Astrocyte (in vitro differentiated cells and primary cell): ENCODE results near the gene OSBP. TPM values are rescaled to one million over a fixed set of nuclear protein-coding genes. Genes with fewer than 3 reads are reported as not detected.

ENCODE experiments used
- DNase-seq: peaks from one replicate; pipeline ENCODE4 v3.0.0-alpha.2; 2010; ENCODE audit warnings: low read depth
- FAIRE-seq: peaks from 2 replicates; lab custom pipeline; 2011; peaks lifted over from hg19 to GRCh38; lab: Jason Lieb, UNC
- H2AFZ ChIP-seq: 2 replicates; pipeline ENCODE4 v1.6.0; 2012; ENCODE audit warnings: low read depth, low read length, inconsistent platforms
- H3K27ac ChIP-seq: 2 replicates; pipeline ENCODE4 v1.5.1; 2011; ENCODE audit warnings: low read depth, low read length, inconsistent platforms
- H3K27me3 ChIP-seq: 2 replicates; pipeline ENCODE4 v1.6.0; 2011; ENCODE audit warnings: low read length, inconsistent platforms; ENCODE audit not compliant: insufficient read depth
- H3K36me3 ChIP-seq: 2 replicates; pipeline ENCODE4 v1.5.1; 2011; ENCODE audit warnings: low read length, inconsistent platforms; ENCODE audit not compliant: insufficient read depth
- H3K4me1 ChIP-seq: 2 replicates; pipeline ENCODE4 v1.5.1; 2011; ENCODE audit warnings: low read length, inconsistent platforms; ENCODE audit not compliant: insufficient read depth
- H3K4me2 ChIP-seq: 2 replicates; pipeline ENCODE4 v1.6.0; 2012; ENCODE audit warnings: low read length, inconsistent platforms
- H3K4me3 ChIP-seq: 2 replicates; pipeline ENCODE4 v1.5.1; 2011; ENCODE audit warnings: low read depth, mild to moderate bottlenecking, low read length, inconsistent platforms; ENCODE audit not compliant: insufficient read depth
- H3K79me2 ChIP-seq: 2 replicates; pipeline ENCODE4 v1.6.0; 2012; ENCODE audit warnings: mild to moderate bottlenecking, low read length, inconsistent platforms; ENCODE audit not compliant: insufficient read depth
- H3K9ac ChIP-seq: 2 replicates; pipeline ENCODE4 v1.6.0; 2012; ENCODE audit warnings: mild to moderate bottlenecking, low read length, inconsistent platforms
- H3K9me3 ChIP-seq: 2 replicates; pipeline ENCODE4 v1.5.1; 2012; ENCODE audit warnings: low read depth, mild to moderate bottlenecking, low read length, inconsistent platforms; ENCODE audit not compliant: insufficient read depth
- H4K20me1 ChIP-seq: 2 replicates; pipeline ENCODE4 v1.6.0; 2012; ENCODE audit warnings: low read length, inconsistent platforms; ENCODE audit not compliant: insufficient read depth
- H3K27ac Mint-ChIP-seq: one replicate; pipeline ENCODE4 v1.8.0; 2021; ENCODE audit warnings: mild to moderate bottlenecking, mixed read lengths; ENCODE audit not compliant: unreplicated experiment
- H3K27me3 Mint-ChIP-seq: one replicate; pipeline ENCODE4 v1.8.0; 2021; ENCODE audit warnings: low read depth, mixed read lengths; ENCODE audit not compliant: unreplicated experiment
- H3K36me3 Mint-ChIP-seq: one replicate; pipeline ENCODE4 v1.8.0; 2021; ENCODE audit warnings: low read depth, mixed read lengths; ENCODE audit not compliant: unreplicated experiment
- H3K4me1 Mint-ChIP-seq: one replicate; pipeline ENCODE4 v1.8.0; 2021; ENCODE audit warnings: low read depth, mixed read lengths; ENCODE audit not compliant: unreplicated experiment
- H3K4me3 Mint-ChIP-seq: one replicate; pipeline ENCODE4 v1.8.0; 2021; ENCODE audit warnings: mild to moderate bottlenecking, moderate library complexity, mixed read lengths; ENCODE audit not compliant: unreplicated experiment
- H3K9me3 Mint-ChIP-seq: one replicate; pipeline ENCODE4 v1.8.0; 2021; ENCODE audit warnings: mild to moderate bottlenecking, mixed read lengths; ENCODE audit not compliant: unreplicated experiment
- EZH2 ChIP-seq: IDR thresholded peaks from 2 replicates; pipeline ENCODE4 v1.6.1; 2012; ENCODE audit warnings: mild to moderate bottlenecking, low read length, inconsistent platforms; ENCODE audit not compliant: insufficient read depth
- total RNA-seq: library from RNA; stranded (reverse); gene quantifications from 2 replicates; pipeline ENCODE4 v1.2.1, GENCODE V29; 2021
- TF ChIP-seq, protein P1 (sequence below): IDR thresholded peaks from 2 replicates; pipeline ENCODE4 v1.5.1; 2011; ENCODE audit warnings: low read depth, mild to moderate bottlenecking, inconsistent platforms, low read length, moderate library complexity; ENCODE audit not compliant: insufficient read depth

Gene OSBP
- total RNA-seq, 1 donor from 2014 or later, result 48.6 TPM

DNA sequence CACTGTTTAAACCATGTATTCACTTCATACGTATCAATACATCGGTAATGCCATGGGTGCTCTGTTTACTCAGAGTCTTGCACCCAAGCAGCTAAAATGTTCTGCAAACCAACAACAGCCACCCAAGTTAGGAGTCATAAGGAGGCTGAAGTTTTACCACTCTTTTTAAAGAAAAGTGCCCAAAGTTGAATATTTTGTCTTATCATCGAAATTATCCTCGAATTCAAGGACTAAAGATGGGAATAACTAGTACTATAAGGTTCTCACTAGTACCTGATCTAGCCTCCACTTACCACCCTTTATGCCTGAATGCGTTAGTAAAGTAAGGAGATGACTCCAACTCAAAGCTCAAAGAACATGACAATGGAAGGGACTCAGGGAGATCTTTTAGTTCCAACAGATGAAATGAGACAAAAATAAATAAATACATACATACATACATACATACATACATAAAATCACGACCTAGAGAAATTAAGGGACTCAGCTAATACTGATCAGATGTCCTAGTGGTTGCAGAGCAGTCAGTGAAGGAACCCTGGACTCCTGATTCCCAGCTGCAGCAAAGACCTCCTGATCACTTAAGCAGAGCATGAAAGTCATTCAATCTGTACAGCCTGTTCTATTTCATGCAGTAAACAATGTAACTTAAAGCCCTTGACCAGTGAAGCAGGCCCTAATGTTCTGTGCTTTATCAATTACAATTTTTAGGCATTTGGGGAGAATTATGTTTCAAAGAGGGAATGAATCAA is 7.7 kb downstream of the OSBP start:
- no peaks in the 10 kb centered on the region for H3K9me3 ChIP-seq
- peaks cover 86% of the 10 kb centered on the region for H4K20me1 ChIP-seq
- no peaks in the 10 kb centered on the region for H3K27me3 Mint-ChIP-seq
- H3K36me3 Mint-ChIP-seq, result peaks cover 20% of the 10 kb centered on the region
- H2AFZ ChIP-seq, result no peak overlapping the region
- H3K36me3 ChIP-seq, result peaks cover 49% of the 10 kb centered on the region
- no peak overlapping the region for H3K4me3 Mint-ChIP-seq
- no peak overlapping the region for H3K9ac ChIP-seq
- peaks cover 32% of the 10 kb centered on the region for H3K4me1 Mint-ChIP-seq
- peaks cover 84% of the 10 kb centered on the region for H3K79me2 ChIP-seq
- H3K4me1 ChIP-seq, result no peaks in the 10 kb centered on the region
- no peaks in the 10 kb centered on the region for H3K9me3 Mint-ChIP-seq
- H3K27ac ChIP-seq, result no peak overlapping the region
- no peak for FAIRE-seq
- DNase-seq, result no peak
- H3K4me3 ChIP-seq, result no peak overlapping the region
- H3K4me2 ChIP-seq, result no peak overlapping the region
- no peak for TF ChIP-seq EZH2
- TF ChIP-seq, protein P1, sequence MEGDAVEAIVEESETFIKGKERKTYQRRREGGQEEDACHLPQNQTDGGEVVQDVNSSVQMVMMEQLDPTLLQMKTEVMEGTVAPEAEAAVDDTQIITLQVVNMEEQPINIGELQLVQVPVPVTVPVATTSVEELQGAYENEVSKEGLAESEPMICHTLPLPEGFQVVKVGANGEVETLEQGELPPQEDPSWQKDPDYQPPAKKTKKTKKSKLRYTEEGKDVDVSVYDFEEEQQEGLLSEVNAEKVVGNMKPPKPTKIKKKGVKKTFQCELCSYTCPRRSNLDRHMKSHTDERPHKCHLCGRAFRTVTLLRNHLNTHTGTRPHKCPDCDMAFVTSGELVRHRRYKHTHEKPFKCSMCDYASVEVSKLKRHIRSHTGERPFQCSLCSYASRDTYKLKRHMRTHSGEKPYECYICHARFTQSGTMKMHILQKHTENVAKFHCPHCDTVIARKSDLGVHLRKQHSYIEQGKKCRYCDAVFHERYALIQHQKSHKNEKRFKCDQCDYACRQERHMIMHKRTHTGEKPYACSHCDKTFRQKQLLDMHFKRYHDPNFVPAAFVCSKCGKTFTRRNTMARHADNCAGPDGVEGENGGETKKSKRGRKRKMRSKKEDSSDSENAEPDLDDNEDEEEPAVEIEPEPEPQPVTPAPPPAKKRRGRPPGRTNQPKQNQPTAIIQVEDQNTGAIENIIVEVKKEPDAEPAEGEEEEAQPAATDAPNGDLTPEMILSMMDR, result no peak
- no peaks in the 10 kb centered on the region for H3K27me3 ChIP-seq
- H3K27ac Mint-ChIP-seq, result no peak overlapping the region

GRCh38 chr11:59602432-59602831 is 13.1 kb downstream of the OSBP start:
- FAIRE-seq (no peak), DNase-seq (no peak)
- no peaks in the 10 kb centered on the region for H3K9me3 ChIP-seq
- no peaks in the 10 kb centered on the region for H3K27me3 ChIP-seq
- H2AFZ ChIP-seq, result no peak overlapping the region
- no peaks in the 10 kb centered on the region for H3K4me1 Mint-ChIP-seq
- TF ChIP-seq EZH2, result no peak
- TF ChIP-seq, protein P1, result no peak
- H3K79me2 ChIP-seq, result peaks cover 54% of the 10 kb centered on the region
- peaks cover 64% of the 10 kb centered on the region for H3K36me3 ChIP-seq
- no peaks in the 10 kb centered on the region for H3K9me3 Mint-ChIP-seq
- H3K4me2 ChIP-seq, result no peak overlapping the region
- H3K4me3 Mint-ChIP-seq, result no peak overlapping the region
- no peak overlapping the region for H3K27ac Mint-ChIP-seq
- no peak overlapping the region for H3K4me3 ChIP-seq
- peaks cover 18% of the 10 kb centered on the region for H3K36me3 Mint-ChIP-seq
- no peak overlapping the region for H3K27ac ChIP-seq
- peaks cover 78% of the 10 kb centered on the region for H4K20me1 ChIP-seq
- H3K9ac ChIP-seq, result no peak overlapping the region
- no peaks in the 10 kb centered on the region for H3K27me3 Mint-ChIP-seq
- H3K4me1 ChIP-seq, result no peaks in the 10 kb centered on the region

DNA sequence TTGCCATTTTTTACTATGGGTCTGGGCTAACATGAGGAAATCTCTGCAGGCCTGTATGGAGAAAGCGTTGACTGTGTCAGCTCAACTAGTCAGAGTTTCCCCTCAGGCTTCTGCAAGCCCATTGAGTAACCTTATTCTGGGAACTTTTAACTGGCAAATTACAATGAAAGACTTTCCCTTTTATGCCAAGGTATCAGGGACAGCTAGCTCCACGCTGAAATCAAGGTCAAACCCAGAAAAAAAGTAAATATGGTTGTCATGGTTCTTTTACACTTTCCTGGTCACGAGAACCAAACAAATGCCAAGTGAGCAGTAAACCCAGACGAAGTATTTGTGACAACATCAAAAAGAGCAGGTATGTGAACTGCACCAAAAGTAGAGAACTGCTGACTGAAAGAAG is 13.8 kb downstream of the OSBP start:
- Histone ChIP-seq H3K27ac (no peak overlapping the region), H3K9me3 (no peaks in the 10 kb centered on the region), H4K20me1 (peaks cover 78% of the 10 kb centered on the region), H3K4me3 (no peak overlapping the region), H3K4me1 (no peaks in the 10 kb centered on the region), H3K79me2 (peaks cover 54% of the 10 kb centered on the region), H3K4me2 (no peak overlapping the region), H2AFZ (no peak overlapping the region), H3K9ac (no peak overlapping the region), H3K27me3 (no peaks in the 10 kb centered on the region), H3K36me3 (peaks cover 59% of the 10 kb centered on the region)
- TF ChIP-seq, protein P1, result no peak
- TF ChIP-seq EZH2, result no peak
- Mint-ChIP-seq H3K4me1 (no peaks in the 10 kb centered on the region), H3K36me3 (peaks cover 16% of the 10 kb centered on the region), H3K9me3 (no peaks in the 10 kb centered on the region), H3K27ac (no peak overlapping the region), H3K27me3 (no peaks in the 10 kb centered on the region), H3K4me3 (no peak overlapping the region)
- DNase-seq, result no peak
- FAIRE-seq, result no peak
